ACHN (cell line): Measurements from ENCODE around the gene MST1R.

Experiments used
- DNase-seq: peaks from one replicate; pipeline ENCODE4 v3.0.0-alpha.2; 2015
- in situ Hi-C: cut with HindIII; loops from 2 replicates; pipeline ENCODE4 v1.10.0; 2017; ENCODE audit warnings: low sequenced_read_pairs, low pct_ligation_motif_present, low pct_unique_long_range_greater_than_20kb

The MST1R gene

GRCh38 chr3:49883998-49884397 lies 19.7 kb downstream of the MST1R start:
- in situ Hi-C loops: no loop called here
- DNase-seq: no peak

- no peak for DNase-seq
- in situ Hi-C loops: no loop called here
Observed at GRCh38 chr3:49882166-49882565, 21.5 kb downstream of the MST1R start.

GRCh38 chr3:49880581-49881315 lies 22.9 kb downstream of the MST1R start:
- in situ Hi-C loops: no loop called here
- DNase-seq: no peak

- no peak for DNase-seq
- in situ Hi-C loops: no loop called here
Observed at GRCh38 chr3:49879721-49880120, 24.0 kb downstream of the MST1R start.

GRCh38 chr3:49878686-49879085 lies 25.0 kb downstream of the MST1R start:
- DNase-seq: no peak
- in situ Hi-C loops: no loop called here

GRCh38 chr3:49877716-49878115 lies 26.0 kb downstream of the MST1R start:
- DNase-seq: no peak
- in situ Hi-C loops: no loop called here

GRCh38 chr3:49876567-49876966 lies 27.1 kb downstream of the MST1R start:
- DNase-seq: no peak
- in situ Hi-C loops: no loop called here

GRCh38 chr3:49873623-49874022 lies 30.1 kb downstream of the MST1R start:
- no peak for DNase-seq
- in situ Hi-C loops: no loop called here

- in situ Hi-C loops: no loop called here
- no peak for DNase-seq
Observed at GRCh38 chr3:49872801-49873281, 30.8 kb downstream of the MST1R start.

GRCh38 chr3:49871531-49872153 lies 32.0 kb downstream of the MST1R start:
- DNase-seq: no peak
- in situ Hi-C loops: no loop called here

- DNase-seq: peak; percentile 6
- in situ Hi-C loops: no loop called here
Observed at GRCh38 chr3:49869525-49870126, 34.0 kb downstream of the MST1R start, which contains the start of gene CAMKV. TSS of gene CAMKV (minus strand) at chr3:49869906. CDS start at chr3:49862388, 7,518 bp downstream.

- DNase-seq: no peak
Observed at GRCh38 chr3:49868862-49869466, 34.7 kb downstream of the MST1R start.

GRCh38 chr3:49867871-49868321 lies 35.8 kb downstream of the MST1R start:
- DNase-seq: peak; percentile 53
- in situ Hi-C loops: no loop called here

More at GRCh38 chr3:49868862-49869466, 34.7 kb downstream of the MST1R start:
- in situ Hi-C loops: no loop called here

- in situ Hi-C loops: no loop called here
- no peak for DNase-seq
Observed at GRCh38 chr3:49867400-49867799, 36.3 kb downstream of the MST1R start.

GRCh38 chr3:49865198-49865784 lies 38.4 kb downstream of the MST1R start:
- no peak for DNase-seq
- in situ Hi-C loops: no loop called here

GRCh38 chr3:49864505-49864904 lies 39.2 kb downstream of the MST1R start:
- DNase-seq: no peak
- in situ Hi-C loops: no loop called here

- DNase-seq: no peak
- in situ Hi-C loops: no loop called here
Observed at GRCh38 chr3:49859576-49860305, 43.9 kb downstream of the MST1R start.
